Karpas-422 (cell line): ENCODE results near the gene SYS1. TPM values are rescaled to one million over a fixed set of nuclear protein-coding genes. Genes with fewer than 3 reads are reported as not detected.

ENCODE experiments used
- DNase-seq: peaks from one replicate; pipeline ENCODE4 v3.0.0-alpha.2; 2015
- H2AFZ ChIP-seq: fragments of 200-600 bp; sonication (generic); 2 replicates; pipeline ENCODE4 v1.6.1; 2014; ENCODE audit warnings: antibody characterized with exemption, low read length, mixed read lengths
- H3K27ac ChIP-seq: fragments of 200-600 bp; sonication (generic); 2 replicates; pipeline ENCODE4 v1.5.1; 2014; ENCODE audit warnings: mild to moderate bottlenecking, low read length, moderate library complexity
- H3K27me3 ChIP-seq: fragments of 200-600 bp; sonication (generic); 2 replicates; pipeline ENCODE4 v1.6.1; 2014; ENCODE audit warnings: low read length, mixed read lengths
- H3K36me3 ChIP-seq: fragments of 200-600 bp; sonication (generic); 2 replicates; pipeline ENCODE4 v1.6.1; 2014; ENCODE audit warnings: low read length, mixed read lengths; ENCODE audit not compliant: insufficient read depth
- H3K4me1 ChIP-seq: fragments of 200-600 bp; sonication (generic); 2 replicates; pipeline ENCODE4 v1.6.1; 2014; ENCODE audit warnings: mild to moderate bottlenecking, low read length, mixed read lengths
- H3K4me2 ChIP-seq: fragments of 200-600 bp; sonication (generic); 2 replicates; pipeline ENCODE4 v1.6.1; 2014; ENCODE audit warnings: low read length, low read depth, mild to moderate bottlenecking; ENCODE audit not compliant: poor library complexity, severe bottlenecking
- H3K4me3 ChIP-seq: fragments of 200-600 bp; sonication (generic); 2 replicates; pipeline ENCODE4 v1.5.1; 2014; ENCODE audit warnings: mild to moderate bottlenecking, antibody characterized with exemption, low read length, mixed read lengths
- H3K79me2 ChIP-seq: fragments of 200-600 bp; sonication (generic); 2 replicates; pipeline ENCODE4 v1.6.1; 2014; ENCODE audit warnings: mild to moderate bottlenecking, low read length, mixed read lengths
- H3K9ac ChIP-seq: fragments of 200-600 bp; sonication (generic); 2 replicates; pipeline ENCODE4 v1.6.0; 2014; ENCODE audit warnings: low read length
- H3K9me2 ChIP-seq: fragments of 200-600 bp; sonication (generic), shearing (Covaris generic); replicated peaks from 2 replicates; pipeline ENCODE4 v1.6.0; 2014; ENCODE audit warnings: mild to moderate bottlenecking, low read length, moderate library complexity; ENCODE audit not compliant: insufficient read depth
- H3K9me3 ChIP-seq: fragments of 300-700, 200-600 bp; sonication (generic); 2 replicates; pipeline ENCODE4 v1.6.1; 2014; ENCODE audit warnings: low read length, mixed read lengths
- H4K20me1 ChIP-seq: fragments of 200-600 bp; sonication (generic); 2 replicates; pipeline ENCODE4 v1.6.1; 2014; ENCODE audit warnings: mild to moderate bottlenecking, antibody characterized with exemption, low read length, low read depth; ENCODE audit not compliant: insufficient read depth
- total RNA-seq: library from RNA; depleted of rRNA; stranded (reverse); fragments of >200 nt; shearing (Covaris generic); gene quantifications from 2 replicates; pipeline ENCODE4 v1.2.3, GENCODE V29; 2014; ENCODE audit warnings: low replicate concordance

The SYS1 gene
- total RNA-seq, 1 experiment from 2014 or later = 18.6 TPM

- Histone ChIP-seq H3K79me2 (no peaks in the 10 kb centered on the region), H3K4me1 (peaks cover 12% of the 10 kb centered on the region), H3K9ac (no peak overlapping the region), H4K20me1 (no peaks in the 10 kb centered on the region), H3K4me3 (no peak overlapping the region), H3K4me2 (no peak overlapping the region), H3K9me3 (no peaks in the 10 kb centered on the region), H2AFZ (no peak overlapping the region), H3K9me2 (no peaks in the 10 kb centered on the region), H3K27ac (peak overlapping the region; percentile 13; the same call in 1 of the 2 replicates), H3K36me3 (no peaks in the 10 kb centered on the region), H3K27me3 (no peaks in the 10 kb centered on the region)
- peak; percentile 90 for DNase-seq
Measured at GRCh38 chr20:45320948-45321595, 41.9 kb upstream of the SYS1 start.

GRCh38 chr20:45322952-45323383 is 40.0 kb upstream of the SYS1 start:
- Histone ChIP-seq H3K79me2 (no peaks in the 10 kb centered on the region), H3K9ac (no peak overlapping the region), H3K9me3 (no peaks in the 10 kb centered on the region), H3K4me3 (no peak overlapping the region), H3K4me2 (no peak overlapping the region), H3K27me3 (no peaks in the 10 kb centered on the region), H3K4me1 (peaks cover 12% of the 10 kb centered on the region), H3K9me2 (no peaks in the 10 kb centered on the region), H3K27ac (no peak overlapping the region), H3K36me3 (no peaks in the 10 kb centered on the region), H2AFZ (no peak overlapping the region), H4K20me1 (no peaks in the 10 kb centered on the region)
- DNase-seq = peak; percentile 83

GRCh38 chr20:45323731-45324130 is 39.2 kb upstream of the SYS1 start:
- H3K4me1 ChIP-seq = peaks cover 14% of the 10 kb centered on the region
- no peaks in the 10 kb centered on the region for H3K9me2 ChIP-seq

GRCh38 chr20:45325371-45325770 is 37.6 kb upstream of the SYS1 start:
- Histone ChIP-seq H3K9ac (no peak overlapping the region), H3K27ac (no peak overlapping the region), H3K27me3 (no peaks in the 10 kb centered on the region), H3K9me2 (no peaks in the 10 kb centered on the region), H4K20me1 (no peaks in the 10 kb centered on the region), H2AFZ (no peak overlapping the region), H3K36me3 (no peaks in the 10 kb centered on the region), H3K4me3 (no peak overlapping the region), H3K9me3 (no peaks in the 10 kb centered on the region), H3K4me1 (peaks cover 22% of the 10 kb centered on the region), H3K4me2 (no peak overlapping the region), H3K79me2 (no peaks in the 10 kb centered on the region)
- DNase-seq = no peak

More at GRCh38 chr20:45323731-45324130, 39.2 kb upstream of the SYS1 start:
- Histone ChIP-seq H3K36me3 (no peaks in the 10 kb centered on the region), H3K79me2 (no peaks in the 10 kb centered on the region), H3K27ac (no peak overlapping the region), H3K9ac (no peak overlapping the region), H3K4me3 (no peak overlapping the region), H3K27me3 (no peaks in the 10 kb centered on the region), H3K4me2 (no peak overlapping the region), H2AFZ (no peak overlapping the region), H3K9me3 (no peaks in the 10 kb centered on the region), H4K20me1 (no peaks in the 10 kb centered on the region)
- no peak for DNase-seq

- H3K79me2 ChIP-seq = no peaks in the 10 kb centered on the region
- no peak overlapping the region for H3K27ac ChIP-seq
- no peaks in the 10 kb centered on the region for H3K9me2 ChIP-seq
- no peaks in the 10 kb centered on the region for H4K20me1 ChIP-seq
- H3K4me1 ChIP-seq = peaks cover 11% of the 10 kb centered on the region
- no peak overlapping the region for H2AFZ ChIP-seq
- no peak overlapping the region for H3K4me3 ChIP-seq
- no peaks in the 10 kb centered on the region for H3K27me3 ChIP-seq
- no peaks in the 10 kb centered on the region for H3K9me3 ChIP-seq
- H3K4me2 ChIP-seq = no peak overlapping the region
- no peak overlapping the region for H3K9ac ChIP-seq
- DNase-seq = no peak
- H3K36me3 ChIP-seq = no peaks in the 10 kb centered on the region
Measured at GRCh38 chr20:45328451-45328850, 34.5 kb upstream of the SYS1 start.

GRCh38 chr20:45329497-45330319 is 33.2 kb upstream of the SYS1 start:
- Histone ChIP-seq H3K27ac (no peak overlapping the region), H4K20me1 (no peaks in the 10 kb centered on the region), H3K9ac (no peak overlapping the region), H3K79me2 (no peaks in the 10 kb centered on the region), H3K4me1 (peaks cover 11% of the 10 kb centered on the region), H3K36me3 (no peaks in the 10 kb centered on the region), H3K4me3 (no peak overlapping the region), H3K27me3 (no peaks in the 10 kb centered on the region), H2AFZ (no peak overlapping the region), H3K9me3 (no peaks in the 10 kb centered on the region), H3K4me2 (peak overlapping the region; percentile 6), H3K9me2 (no peaks in the 10 kb centered on the region)
- DNase-seq = no peak

GRCh38 chr20:45330476-45330875 is 32.5 kb upstream of the SYS1 start:
- H4K20me1 ChIP-seq = no peaks in the 10 kb centered on the region
- no peak overlapping the region for H3K4me2 ChIP-seq
- H2AFZ ChIP-seq = no peak overlapping the region
- H3K36me3 ChIP-seq = no peaks in the 10 kb centered on the region
- peaks cover 11% of the 10 kb centered on the region for H3K4me1 ChIP-seq
- no peaks in the 10 kb centered on the region for H3K27me3 ChIP-seq
- no peak for DNase-seq
- no peak overlapping the region for H3K27ac ChIP-seq
- H3K9me3 ChIP-seq = no peaks in the 10 kb centered on the region
- H3K9ac ChIP-seq = no peak overlapping the region
- no peaks in the 10 kb centered on the region for H3K9me2 ChIP-seq
- H3K4me3 ChIP-seq = no peak overlapping the region
- no peaks in the 10 kb centered on the region for H3K79me2 ChIP-seq

- no peak for DNase-seq
- Histone ChIP-seq H3K27ac (no peak overlapping the region), H3K4me3 (no peak overlapping the region), H4K20me1 (no peaks in the 10 kb centered on the region), H3K27me3 (no peaks in the 10 kb centered on the region), H3K9me2 (no peaks in the 10 kb centered on the region), H2AFZ (no peak overlapping the region), H3K4me2 (no peak overlapping the region), H3K79me2 (no peaks in the 10 kb centered on the region), H3K36me3 (no peaks in the 10 kb centered on the region), H3K4me1 (no peaks in the 10 kb centered on the region), H3K9me3 (no peaks in the 10 kb centered on the region), H3K9ac (no peak overlapping the region)
Measured at GRCh38 chr20:45336530-45337366, 26.2 kb upstream of the SYS1 start.
